ENCODE results near the gene DEF6.
"Not testable (repeated sequence)": the region's sequence is repeated elsewhere in the genome, so short reads cannot be mapped to it uniquely, and the experiment has no call there.

DEF6 gene

GRCh38 chr6:35283361-35283760, 14.3 kb upstream of the DEF6 start:
- no peak for DNase-seq

DNA sequence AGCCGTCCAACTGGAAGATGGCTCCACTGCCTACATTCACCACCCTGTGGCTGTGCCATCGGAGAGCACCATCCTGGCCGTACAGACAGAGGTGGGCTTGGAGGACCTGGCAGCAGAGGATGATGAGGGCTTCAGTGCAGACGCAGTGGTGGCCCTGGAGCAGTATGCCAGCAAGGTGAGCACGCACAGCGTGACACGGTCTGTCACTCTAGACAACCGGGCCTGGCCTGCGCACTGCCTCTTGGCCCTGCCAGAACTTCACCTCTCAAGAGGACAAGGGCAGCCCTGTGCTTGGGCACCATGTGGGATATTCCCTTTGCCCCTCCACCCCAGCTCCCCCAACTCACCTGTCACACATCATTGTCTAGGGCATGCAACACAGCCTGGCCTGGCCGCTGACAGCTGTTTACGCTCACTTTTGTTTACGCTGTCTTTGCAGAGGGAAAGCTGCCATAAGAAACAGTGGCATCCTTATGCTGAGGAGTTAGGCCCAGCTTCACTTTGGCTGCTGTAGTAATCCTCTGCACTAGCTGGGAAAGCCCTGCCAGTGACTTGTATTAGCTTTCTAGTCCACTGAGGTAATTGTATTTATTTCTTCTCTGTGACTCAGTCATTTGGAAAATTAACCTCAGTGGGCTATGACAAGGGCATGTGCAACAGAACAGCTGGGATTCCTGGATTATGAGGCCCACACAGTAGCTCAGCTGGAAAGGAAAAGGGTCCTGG, 9.8 kb upstream of the DEF6 start:
- DNase-seq: no peak

- no peak for DNase-seq
Measured at GRCh38 chr6:35288834-35289233, 8.8 kb upstream of the DEF6 start.

- no peak for DNase-seq
Measured at GRCh38 chr6:35291491-35291890, 6.1 kb upstream of the DEF6 start.

- no peak for DNase-seq
Measured at GRCh38 chr6:35292494-35292893, 5.1 kb upstream of the DEF6 start.

GRCh38 chr6:35293681-35294080, 3.9 kb upstream of the DEF6 start:
- DNase-seq: no peak

- peak; percentile 58 for DNase-seq
Measured at GRCh38 chr6:35294308-35294945, 3.2 kb upstream of the DEF6 start.

DNA sequence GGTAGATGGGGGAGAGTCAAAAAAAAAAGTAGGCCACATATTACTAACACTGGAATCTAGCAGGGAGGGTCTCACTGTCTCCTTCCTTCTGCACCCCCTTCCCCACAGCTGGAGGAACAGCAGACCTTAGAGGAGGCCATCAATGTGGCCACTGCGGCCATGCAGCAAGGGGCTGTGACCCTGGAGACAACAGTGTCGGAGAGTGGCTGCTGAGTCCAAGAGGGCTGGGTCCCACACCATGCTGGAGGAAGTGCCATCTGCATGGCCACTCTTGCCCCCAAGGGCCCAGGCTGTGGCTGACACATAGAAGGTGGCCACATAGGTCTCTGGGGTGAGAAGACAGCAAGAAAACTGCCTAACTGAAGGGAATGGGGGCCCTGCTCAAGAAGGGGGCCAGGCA, 2.6 kb upstream of the DEF6 start:
- no peak for DNase-seq

GRCh38 chr6:35295521-35296315, 1.9 kb upstream of the DEF6 start:
- no peak for DNase-seq

DNA sequence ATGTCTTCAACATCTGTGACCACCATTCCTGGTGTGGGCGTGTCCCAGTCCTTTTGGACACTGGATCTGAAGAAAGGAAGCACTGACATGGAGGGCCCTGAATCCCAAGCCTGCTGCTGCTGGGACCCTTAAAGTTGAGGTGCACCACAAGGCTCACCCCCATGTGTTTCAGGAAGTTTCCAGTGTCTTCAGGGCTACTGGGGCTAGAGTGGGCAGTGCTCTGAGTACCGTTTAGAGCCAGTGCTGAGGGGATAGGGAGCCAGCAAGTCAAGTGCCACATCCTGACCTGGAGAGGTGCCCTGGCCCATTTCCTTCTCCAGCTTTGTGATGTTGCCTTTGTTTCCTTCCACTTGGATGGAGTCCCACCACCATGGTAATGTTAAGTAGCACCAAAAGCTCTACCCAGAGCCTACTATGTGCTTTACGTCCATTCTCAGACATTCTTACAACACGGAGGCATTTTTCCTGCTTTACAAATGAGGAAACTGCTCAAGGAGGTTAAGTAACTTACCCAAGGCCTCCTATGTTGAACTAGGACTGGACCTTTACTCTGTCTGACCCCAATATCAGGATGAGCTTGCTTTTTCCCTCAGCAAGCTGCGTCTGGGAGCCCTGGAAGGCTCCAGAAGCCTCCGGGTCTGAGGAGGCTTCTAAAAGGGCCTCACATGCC, 552 bp upstream of the DEF6 start:
- no peak for DNase-seq

DNA sequence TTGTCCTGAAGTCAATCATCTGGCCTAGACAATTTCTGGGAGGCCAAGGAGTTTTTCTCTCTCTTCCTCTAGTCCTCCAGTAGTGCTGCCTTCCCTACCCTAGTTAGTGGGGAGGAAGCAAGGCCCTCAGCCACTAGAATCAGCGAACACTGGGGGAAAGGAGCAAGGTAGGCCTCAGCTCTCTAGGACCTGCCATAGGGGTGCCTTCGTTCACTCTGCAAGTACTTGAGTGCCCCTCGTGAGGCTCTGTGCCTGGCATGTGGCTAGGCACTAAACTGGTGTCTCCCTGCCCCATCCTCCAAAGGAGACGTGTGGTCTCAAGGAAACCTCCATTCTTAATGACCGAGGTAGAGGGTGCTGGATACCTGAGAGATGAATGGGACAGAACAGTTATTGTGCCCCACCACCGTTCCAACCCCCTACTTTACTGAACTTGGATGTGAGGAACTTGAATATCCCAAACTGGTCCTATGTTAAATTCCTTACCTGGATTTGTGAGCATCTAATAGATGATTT, 1.1 kb downstream of the DEF6 start:
- DNase-seq: no peak

DNA sequence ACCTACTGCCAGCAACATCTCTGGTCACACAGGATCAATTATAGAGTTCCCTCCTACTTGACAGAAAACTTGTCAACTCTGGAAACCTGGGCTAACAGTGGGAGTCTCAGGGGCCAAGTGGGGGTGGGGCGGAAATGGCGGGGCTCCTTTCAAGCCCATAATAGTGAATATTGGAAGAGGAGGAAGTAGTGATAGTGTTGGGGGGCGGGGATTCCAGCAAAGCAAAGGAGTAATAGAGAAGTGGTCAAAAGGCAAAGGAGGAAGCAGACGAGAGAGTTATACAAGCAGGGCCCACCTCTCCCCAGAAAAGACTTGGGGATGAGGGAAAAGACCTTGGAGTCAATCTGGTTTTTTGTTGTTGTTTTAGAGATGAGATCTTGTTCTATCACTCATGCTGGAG, 2.1 kb downstream of the DEF6 start:
- DNase-seq: peak; percentile 56

- peak; percentile 46 for DNase-seq
Measured at GRCh38 chr6:35300848-35301247, 3.2 kb downstream of the DEF6 start.

- peak; percentile 92 for DNase-seq
Measured at GRCh38 chr6:35302604-35303241, 5.1 kb downstream of the DEF6 start.

DNA sequence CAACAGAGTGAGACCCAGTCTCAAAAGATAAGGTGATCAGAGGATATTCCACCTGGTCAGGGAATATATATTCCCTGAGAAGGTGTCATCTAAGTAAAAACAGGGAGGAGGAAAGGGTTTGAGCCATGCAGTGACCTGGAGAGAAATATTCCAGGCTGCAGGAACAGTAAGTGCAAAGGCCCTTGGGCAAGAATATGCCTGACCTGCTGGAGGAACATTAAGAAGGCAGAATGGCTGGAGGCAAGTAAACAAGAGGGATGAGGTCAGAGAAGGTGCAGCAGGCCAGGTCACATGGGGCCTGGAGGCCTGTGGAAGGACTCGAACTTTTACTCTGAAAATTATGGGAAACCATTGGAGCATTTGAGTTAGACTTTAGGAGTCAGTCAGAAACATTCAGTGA, 6.7 kb downstream of the DEF6 start:
- DNase-seq: no peak

- peak; percentile 39 for DNase-seq
Measured at GRCh38 chr6:35305117-35305516, 7.5 kb downstream of the DEF6 start.

DNA sequence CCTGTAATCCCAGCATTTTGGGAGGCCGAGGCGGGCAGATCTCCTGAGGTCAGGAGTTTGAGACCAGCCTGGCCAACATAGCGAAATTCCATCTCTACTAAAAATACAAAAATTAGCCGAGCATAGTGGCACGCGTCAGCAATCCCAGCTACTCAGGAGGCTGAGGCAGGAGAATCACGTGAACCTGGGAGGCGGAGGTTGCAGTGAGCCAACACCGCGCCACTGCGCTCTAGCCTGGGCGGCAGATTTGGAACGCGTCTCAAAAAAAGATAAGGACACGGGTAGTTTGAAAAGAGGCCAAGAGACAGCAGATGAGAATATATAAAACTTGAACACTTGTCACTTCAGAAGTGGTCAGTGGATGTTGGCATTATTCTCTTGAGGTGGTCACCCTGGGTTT, 9.5 kb downstream of the DEF6 start:
- DNase-seq: not testable (repeated sequence)

DNA sequence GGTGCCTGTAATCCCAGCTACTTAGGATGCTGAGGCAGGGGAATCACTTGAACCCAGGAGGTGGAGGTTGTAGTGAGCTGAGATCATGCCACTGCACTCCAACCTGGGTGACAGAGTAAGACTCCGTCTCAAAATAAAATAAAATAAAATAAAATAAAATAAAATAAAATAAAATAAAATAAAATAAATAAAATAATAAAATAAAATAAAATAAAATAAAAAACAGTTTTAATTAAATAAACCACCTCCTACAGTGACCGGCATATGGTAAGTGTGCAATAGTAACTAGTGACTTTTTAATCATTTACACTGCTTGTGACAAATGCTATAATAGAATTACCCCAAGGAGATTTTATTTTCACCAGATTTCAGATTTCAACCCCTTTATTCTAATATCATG, 10.9 kb downstream of the DEF6 start:
- not testable (repeated sequence) for DNase-seq

GRCh38 chr6:35309611-35310264, 12.1 kb downstream of the DEF6 start:
- no peak for DNase-seq

- DNase-seq: peak; percentile 50
Measured at GRCh38 chr6:35310265-35310831, 12.7 kb downstream of the DEF6 start.

DNA sequence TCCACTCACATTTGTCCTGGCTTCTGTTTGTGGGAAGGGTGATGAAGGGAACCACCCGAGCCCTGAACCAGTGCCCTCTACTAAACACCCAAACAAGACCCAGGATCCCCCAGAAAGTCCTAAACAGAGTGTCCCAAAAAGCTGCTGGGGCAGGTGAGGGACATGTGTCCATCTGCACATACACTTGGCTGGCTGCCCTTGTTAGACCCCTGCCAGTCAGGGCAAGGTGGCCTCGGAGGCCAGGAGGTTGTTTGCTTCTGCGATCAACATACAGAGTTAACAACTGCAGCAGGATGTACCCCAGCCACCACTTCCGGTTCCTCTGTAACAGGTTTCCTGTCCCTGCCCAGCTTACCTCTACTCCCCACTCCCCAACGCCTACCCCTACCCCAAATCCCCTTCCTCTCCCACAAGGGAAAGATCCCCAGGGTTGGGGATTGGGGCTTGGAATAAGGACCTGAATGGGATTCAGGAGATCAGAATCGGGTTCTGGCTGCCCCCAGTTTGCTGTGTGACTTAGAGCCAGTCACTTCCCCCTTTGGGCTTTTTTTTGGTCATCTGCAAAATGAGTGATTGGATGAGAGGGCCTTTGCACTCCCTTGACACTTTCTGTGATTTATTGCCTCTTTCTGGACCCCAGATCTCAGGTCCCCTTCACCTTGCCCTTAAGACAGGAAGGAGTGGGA, 13.9 kb downstream of the DEF6 start:
- DNase-seq: peak; percentile 60

Measured in stimulated activated CD8-positive, alpha-beta memory T cell treated with anti-CD3 and anti-CD28 coated beads, Interleukin-4, amount 100 ng/mL, for 48 hours (primary cell).